GM18909 (cell line): ENCODE measurements around the gene CIT.
A peak's percentile ranks its signal among the peaks of the same experiment; 100 is the strongest.
"Not testable (repeated sequence)": the region's sequence is repeated elsewhere in the genome, so short reads cannot be mapped to it uniquely, and the experiment has no call there.

Experiments
- ATAC-seq: cut with Tn5 transposase; IDR thresholded peaks from one replicate; pipeline ENCODE4 v1.9.1; 2021; ENCODE audit warnings: mild to moderate bottlenecking; ENCODE audit not compliant: unreplicated experiment, poor library complexity

The CIT gene

DNA sequence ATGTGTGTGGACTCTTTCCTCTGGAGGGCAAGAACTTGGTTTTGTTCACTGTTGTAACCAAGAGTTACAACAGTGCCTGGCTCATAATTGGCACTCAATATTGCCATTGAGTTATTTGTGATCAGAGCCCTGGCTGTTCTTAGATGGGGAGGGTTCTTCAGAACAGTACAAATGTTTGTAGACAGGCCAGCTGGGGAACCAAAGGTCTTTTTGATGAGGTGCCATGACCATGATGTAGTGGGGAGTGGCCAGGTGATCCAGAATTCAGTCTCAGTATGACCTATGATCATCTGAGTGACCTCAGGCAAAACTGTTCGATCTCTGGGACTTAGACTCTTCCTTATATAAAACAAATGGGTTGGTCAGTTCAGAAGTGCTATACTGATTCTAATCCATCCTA is 212.5 kb downstream of the CIT start:
- ATAC-seq: no peak

DNA sequence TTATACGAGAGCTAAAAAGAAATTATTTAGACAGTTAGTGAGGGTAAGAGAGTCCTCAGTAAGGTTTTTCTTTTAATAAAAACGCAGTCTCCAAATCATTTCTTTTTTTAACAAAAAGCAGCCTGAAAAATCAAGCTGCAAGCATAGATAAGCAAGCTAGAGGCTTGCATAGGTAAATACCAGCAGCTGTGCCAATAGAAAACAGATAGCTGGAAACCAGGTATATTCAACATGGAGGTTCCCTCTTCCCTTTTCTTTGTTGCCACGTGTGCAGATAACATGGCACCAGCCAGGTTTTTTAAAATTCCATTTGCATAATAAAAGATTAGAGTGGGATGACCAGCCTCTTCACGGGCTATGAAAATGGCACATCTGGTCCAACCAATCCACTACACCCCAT is 215.2 kb downstream of the CIT start:
- no peak for ATAC-seq

DNA sequence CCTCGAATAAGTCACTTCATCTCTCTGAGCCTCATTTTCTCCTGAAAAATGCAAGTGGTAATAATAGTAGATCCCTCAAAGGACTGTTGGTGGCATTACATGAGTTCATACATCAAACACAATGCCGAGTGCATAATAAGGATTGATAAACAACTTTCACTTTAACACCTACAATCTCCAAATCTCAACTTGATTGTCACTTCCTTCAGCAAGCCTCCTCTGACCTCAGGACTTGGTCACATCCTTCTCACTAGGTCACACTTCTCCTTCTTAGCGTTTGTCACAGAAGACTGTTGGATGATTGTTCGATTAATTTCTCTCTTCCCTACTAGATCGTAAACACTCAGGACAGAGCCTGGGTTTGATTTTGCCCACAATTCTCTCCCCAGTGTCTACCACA is 217.0 kb downstream of the CIT start:
- ATAC-seq: no peak

DNA sequence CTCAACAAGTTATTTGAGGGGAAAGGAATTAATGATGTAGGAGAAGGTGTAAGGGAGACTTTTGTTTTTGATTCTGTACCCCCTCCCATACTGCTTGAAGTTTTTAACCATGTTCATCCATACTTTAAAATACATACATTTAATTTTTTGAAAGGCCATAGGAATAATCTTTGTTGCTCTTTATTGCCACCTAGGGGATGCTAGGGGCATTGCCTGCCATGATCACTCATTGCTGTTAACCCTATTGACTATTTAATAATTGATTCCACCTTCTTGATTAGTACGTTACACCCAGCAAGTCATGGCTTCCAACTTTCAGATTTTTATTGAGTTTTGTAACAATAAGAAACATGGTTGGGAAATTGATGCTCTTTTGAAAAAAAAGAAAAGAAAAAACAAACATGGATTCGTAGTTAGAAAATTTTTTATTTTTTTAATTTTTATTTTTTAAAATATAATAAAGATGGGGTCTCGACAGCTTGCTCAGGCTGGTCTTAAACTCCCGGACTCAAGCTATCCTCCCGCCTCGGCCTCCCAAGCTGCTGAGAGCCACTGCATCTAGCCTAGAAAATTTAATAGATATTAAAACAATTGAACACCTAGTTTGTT is 217.7 kb downstream of the CIT start:
- peak; percentile 43 for ATAC-seq

GRCh38 chr12:119658166-119658565 is 219.0 kb downstream of the CIT start:
- not testable (repeated sequence) for ATAC-seq

DNA sequence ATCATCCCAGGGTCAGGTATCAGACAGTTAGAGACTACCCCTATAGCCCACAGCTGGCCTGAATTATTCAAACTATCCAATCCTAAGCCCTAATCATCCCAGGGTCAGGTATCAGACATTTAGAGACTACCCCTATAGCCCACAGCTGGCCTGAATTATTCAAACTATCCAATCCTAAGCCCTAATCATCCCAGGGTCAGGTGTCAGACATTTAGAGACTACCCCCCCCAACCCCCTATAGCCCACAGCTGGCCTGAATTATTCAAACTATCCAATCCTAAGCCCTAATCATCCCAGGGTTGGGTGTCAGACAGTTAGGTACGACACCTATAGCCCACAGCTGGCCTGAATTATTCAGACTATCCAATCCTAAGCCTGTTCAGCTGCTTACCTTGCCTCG is 220.1 kb downstream of the CIT start:
- ATAC-seq: not testable (repeated sequence)

- ATAC-seq: no peak
These were observed 224.5 kb downstream of the CIT start for GRCh38 chr12:119652665-119653064.

DNA sequence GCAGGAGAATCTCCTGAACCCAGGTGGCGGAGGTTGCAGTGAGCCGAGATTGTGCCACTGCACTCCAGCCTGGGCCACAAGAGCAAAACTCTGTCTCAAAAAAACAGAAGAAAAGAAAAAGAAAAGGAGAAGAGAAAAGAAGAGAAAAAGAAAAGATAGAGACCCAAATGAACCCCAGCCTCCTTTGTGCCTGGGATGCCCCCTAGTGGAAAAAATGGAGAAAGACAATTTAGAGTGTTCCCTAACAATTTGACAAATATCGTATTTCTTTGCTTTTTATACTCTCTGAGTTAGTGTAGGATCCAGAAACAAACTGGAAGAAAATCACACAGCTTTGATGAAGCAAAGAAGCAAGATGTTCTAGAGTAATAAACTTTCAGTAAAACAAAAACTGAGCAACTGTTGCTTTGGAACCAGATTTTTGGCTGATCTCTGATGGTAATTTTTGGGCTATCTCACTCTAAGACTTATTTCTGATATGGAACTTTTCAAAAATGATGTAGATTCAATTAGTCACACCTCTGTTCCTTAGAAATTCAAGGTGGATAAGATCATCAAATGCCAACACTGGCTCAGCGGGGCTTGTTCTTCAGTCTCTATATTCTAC is 227.8 kb downstream of the CIT start:
- no peak for ATAC-seq

DNA sequence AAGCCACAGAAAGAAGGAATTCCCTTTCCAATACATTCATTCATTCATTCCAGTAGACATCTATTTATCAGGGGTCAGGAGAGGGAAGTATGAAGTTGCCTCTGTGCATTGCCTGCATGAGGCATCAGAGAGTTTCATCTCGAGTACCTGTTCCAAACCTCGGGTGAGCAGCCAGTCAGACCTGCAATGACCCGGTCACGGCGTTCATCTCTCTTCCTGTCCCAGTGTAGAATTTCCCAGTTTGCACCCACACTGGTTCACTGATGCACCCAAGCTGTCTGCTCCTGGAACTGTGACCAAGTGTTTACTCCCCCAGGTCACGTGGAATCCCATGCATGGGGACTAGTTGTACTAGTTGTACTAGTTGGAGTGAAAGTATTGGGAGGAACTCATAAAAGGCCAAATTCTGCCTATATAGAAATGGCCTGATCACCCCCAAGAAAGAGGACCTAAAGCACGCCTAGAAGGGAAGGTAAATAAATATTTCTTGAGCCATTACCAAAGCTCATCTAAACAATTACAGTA is 231.5 kb downstream of the CIT start:
- no peak for ATAC-seq

DNA sequence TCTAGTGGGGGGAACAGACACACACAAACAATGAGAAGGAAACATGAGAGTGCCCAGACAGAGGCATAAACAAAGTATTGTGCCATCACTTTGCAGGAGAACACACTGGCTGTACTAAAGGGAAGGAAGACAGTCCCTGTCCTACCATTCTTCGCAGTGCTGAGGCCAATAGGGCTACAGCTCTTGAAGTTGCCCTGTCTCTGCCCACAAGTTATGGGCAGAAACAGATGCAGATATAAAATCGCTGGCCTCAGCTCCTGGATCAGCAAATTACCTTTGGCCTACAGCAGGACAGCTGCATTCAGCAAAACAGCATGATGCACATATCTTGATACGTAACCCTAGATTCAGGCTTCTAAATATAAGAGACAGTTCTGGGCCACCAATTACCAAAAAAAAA is 232.2 kb downstream of the CIT start:
- no peak for ATAC-seq

GRCh38 chr12:119642986-119643385 is 234.1 kb downstream of the CIT start:
- no peak for ATAC-seq
